Neural cell (in vitro differentiated cells): ENCODE data around the gene SPG11. TPM values are rescaled to one million over a fixed set of nuclear protein-coding genes. Genes with fewer than 3 reads are reported as not detected.

Experiments used
- H2AFZ ChIP-seq: fragments of 200-600, 300-800 bp; sonication (generic), shearing (Covaris generic); 2 replicates; pipeline ENCODE4 v1.6.0; 2014; ENCODE audit warnings: low read depth, mild to moderate bottlenecking, antibody characterized with exemption, low read length, moderate library complexity
- H3F3A ChIP-seq: fragments of 200-600 bp; shearing (Covaris generic); 2 replicates; pipeline ENCODE4 v1.6.1; 2016; ENCODE audit warnings: mild to moderate bottlenecking, moderate library complexity, mixed read lengths, antibody characterized with exemption, low read length; ENCODE audit not compliant: insufficient read depth, poor library complexity, severe bottlenecking
- H3K27ac ChIP-seq: fragments of 200-600, 300-800 bp; sonication (generic), shearing (Covaris generic); 2 replicates; pipeline ENCODE4 v1.5.1; 2014; ENCODE audit warnings: mild to moderate bottlenecking, low read length, moderate library complexity
- H3K27me3 ChIP-seq: fragments of 300-800, 200-600 bp; sonication (generic), shearing (Covaris generic); 2 replicates; pipeline ENCODE4 v1.6.0; 2014; ENCODE audit warnings: mild to moderate bottlenecking, low read depth, low read length, moderate library complexity; ENCODE audit not compliant: insufficient read depth
- H3K36me3 ChIP-seq: fragments of 300-800, 200-600 bp; sonication (generic), shearing (Covaris generic); 2 replicates; pipeline ENCODE4 v1.5.1; 2014; ENCODE audit warnings: mild to moderate bottlenecking, antibody characterized with exemption, low read length, moderate library complexity; ENCODE audit not compliant: insufficient read depth
- H3K4me2 ChIP-seq: fragments of 300-800, 200-600 bp; sonication (generic), shearing (Covaris generic); 2 replicates; pipeline ENCODE4 v1.6.0; 2014; ENCODE audit warnings: mild to moderate bottlenecking, low read length
- H3K4me3 ChIP-seq: fragments of 300-800, 200-600 bp; sonication (generic), shearing (Covaris generic); 2 replicates; pipeline ENCODE4 v1.5.1; 2014; ENCODE audit warnings: mild to moderate bottlenecking, low read length, moderate library complexity
- H3K79me2 ChIP-seq: fragments of 200-600 bp; shearing (Covaris generic); replicated peaks from 2 replicates; pipeline ENCODE4 v1.6.0; 2014; ENCODE audit warnings: mild to moderate bottlenecking, low read length, moderate library complexity; ENCODE audit not compliant: insufficient read depth
- H3K9ac ChIP-seq: fragments of 300-800, 200-600 bp; sonication (generic), shearing (Covaris generic); 2 replicates; pipeline ENCODE4 v1.6.1; 2016; ENCODE audit warnings: mild to moderate bottlenecking, low read length, mixed read lengths
- H3K9me2 ChIP-seq: fragments of 200-600 bp; shearing (Covaris generic); 2 replicates; pipeline ENCODE4 v1.6.1; 2016; ENCODE audit warnings: mild to moderate bottlenecking, low read length, mixed read lengths; ENCODE audit not compliant: insufficient read depth
- H3K9me3 ChIP-seq: fragments of 200-600, 300-800 bp; sonication (generic), shearing (Covaris generic); 2 replicates; pipeline ENCODE4 v1.6.1; 2016; ENCODE audit warnings: mild to moderate bottlenecking, mixed run types, low read length, moderate library complexity, mixed read lengths
- H4K20me1 ChIP-seq: fragments of 200-600 bp; shearing (Covaris generic); 2 replicates; pipeline ENCODE4 v1.6.1; 2016; ENCODE audit warnings: mild to moderate bottlenecking, mixed run types; ENCODE audit not compliant: insufficient read depth
- CTCF ChIP-seq: fragments of 450-650 bp; IDR thresholded peaks from 2 replicates; pipeline ENCODE4 v1.5.1; 2014; ENCODE audit warnings: antibody characterized with exemption, mild to moderate bottlenecking, moderate library complexity; ENCODE audit not compliant: poor library complexity, severe bottlenecking
- EP300 ChIP-seq: fragments of 450-650 bp; conservative IDR thresholded peaks from 2 replicates; pipeline ENCODE4 v1.6.1; 2014; ENCODE audit warnings: antibody characterized with exemption, mild to moderate bottlenecking, moderate library complexity; ENCODE audit not compliant: poor library complexity, severe bottlenecking
- EZH2 ChIP-seq: fragments of 200-600, 300-800 bp; shearing (Covaris generic), sonication (generic); IDR thresholded peaks from 2 replicates; pipeline ENCODE4 v1.6.1; 2014; ENCODE audit warnings: antibody characterized with exemption, low read length, borderline replicate concordance, mild to moderate bottlenecking; ENCODE audit not compliant: insufficient read depth, poor library complexity, severe bottlenecking
- MXI1 ChIP-seq: fragments of 450-650 bp; conservative IDR thresholded peaks from 2 replicates; pipeline ENCODE4 v1.6.1; 2014; ENCODE audit warnings: antibody characterized with exemption, mild to moderate bottlenecking; ENCODE audit not compliant: poor library complexity, severe bottlenecking
- POLR2AphosphoS5 ChIP-seq: IDR thresholded peaks from 2 replicates; pipeline ENCODE4 v1.6.1; 2012
- RAD21 ChIP-seq: fragments of 450-650 bp; conservative IDR thresholded peaks from 2 replicates; pipeline ENCODE4 v1.6.1; 2014; ENCODE audit warnings: antibody characterized with exemption, mild to moderate bottlenecking, moderate library complexity
- REST ChIP-seq: IDR thresholded peaks from 2 replicates; pipeline ENCODE4 v1.6.1; 2012; ENCODE audit warnings: borderline replicate concordance
- SMC3 ChIP-seq: fragments of 450-650 bp; conservative IDR thresholded peaks from 2 replicates; pipeline ENCODE4 v1.6.1; 2014; ENCODE audit warnings: antibody characterized with exemption, mild to moderate bottlenecking, moderate library complexity; ENCODE audit not compliant: poor library complexity
- TAF1 ChIP-seq: IDR thresholded peaks from 2 replicates; pipeline ENCODE4 v1.6.1; 2012; ENCODE audit warnings: low read depth
- polyA plus RNA-seq: library from polyadenylated mRNA; depleted of rRNA; stranded (reverse); fragments of >200 nt; gene quantifications from 2 replicates; pipeline ENCODE4 v1.2.3, GENCODE V29; 2014

SPG11 gene
- polyA plus RNA-seq, 1 donor from 2014 or later = 52.2 TPM

GRCh38 chr15:44554934-44555723, 108.3 kb downstream of the SPG11 start:
- Histone ChIP-seq H3K27ac (no peak overlapping the region), H3K27me3 (no peaks in the 10 kb centered on the region), H3K9ac (no peak overlapping the region), H3K79me2 (no peaks in the 10 kb centered on the region), H3K4me3 (no peak overlapping the region), H3K9me2 (no peaks in the 10 kb centered on the region), H3K36me3 (peaks cover 8% of the 10 kb centered on the region), H3F3A (no peaks in the 10 kb centered on the region), H4K20me1 (no peaks in the 10 kb centered on the region), H2AFZ (no peak overlapping the region), H3K9me3 (no peaks in the 10 kb centered on the region), H3K4me2 (no peak overlapping the region)
- TF ChIP-seq MXI1 (no peak), REST (no peak), POLR2AphosphoS5 (no peak), CTCF (no peak), EZH2 (no peak), SMC3 (no peak), RAD21 (no peak), EP300 (no peak), TAF1 (no peak)

GRCh38 chr15:44550734-44551133, 112.7 kb downstream of the SPG11 start:
- H3F3A ChIP-seq = no peaks in the 10 kb centered on the region
- H3K4me2 ChIP-seq = no peak overlapping the region
- no peak overlapping the region for H2AFZ ChIP-seq
- no peak for TF ChIP-seq RAD21
- no peak for TF ChIP-seq EZH2
- no peak for TF ChIP-seq EP300
- TF ChIP-seq TAF1 = no peak
- no peak for TF ChIP-seq MXI1
- no peak for TF ChIP-seq POLR2AphosphoS5
- TF ChIP-seq REST = no peak
- TF ChIP-seq CTCF = no peak
- no peak for TF ChIP-seq SMC3
- H3K36me3 ChIP-seq = peaks cover 8% of the 10 kb centered on the region
- H3K27ac ChIP-seq = no peak overlapping the region
- H4K20me1 ChIP-seq = no peaks in the 10 kb centered on the region
- no peaks in the 10 kb centered on the region for H3K9me3 ChIP-seq
- no peak overlapping the region for H3K4me3 ChIP-seq
- no peaks in the 10 kb centered on the region for H3K9me2 ChIP-seq
- H3K27me3 ChIP-seq = no peaks in the 10 kb centered on the region
- no peak overlapping the region for H3K9ac ChIP-seq
- peaks cover 5% of the 10 kb centered on the region for H3K79me2 ChIP-seq
